DOHH2 (cell line): ENCODE measurements around the gene SLC19A1.

Experiments
- H3F3A ChIP-seq: fragments of 200-600 bp; sonication (generic), shearing (Covaris generic); 2 replicates; pipeline ENCODE4 v1.6.0; 2016; ENCODE audit warnings: antibody characterized with exemption, mild to moderate bottlenecking; ENCODE audit not compliant: control insufficient read depth, insufficient read depth
- H3K27ac ChIP-seq: fragments of 200-600 bp; sonication (generic); 2 replicates; pipeline ENCODE4 v1.5.1; 2014; ENCODE audit warnings: low read depth, mild to moderate bottlenecking, low read length, moderate library complexity
- H3K27me3 ChIP-seq: fragments of 200-600 bp; sonication (generic); 2 replicates; pipeline ENCODE4 v1.6.1; 2014; ENCODE audit warnings: mild to moderate bottlenecking, low read length, mixed read lengths; ENCODE audit not compliant: control insufficient read depth
- H3K36me3 ChIP-seq: fragments of 200-600 bp; sonication (generic); 2 replicates; pipeline ENCODE4 v1.6.1; 2014; ENCODE audit warnings: mild to moderate bottlenecking, low read length, moderate library complexity, mixed read lengths; ENCODE audit not compliant: control insufficient read depth
- H3K4me1 ChIP-seq: fragments of 200-600 bp; sonication (generic); 2 replicates; pipeline ENCODE4 v1.6.1; 2014; ENCODE audit warnings: mild to moderate bottlenecking, low read length, mixed read lengths; ENCODE audit not compliant: control insufficient read depth
- H3K4me2 ChIP-seq: fragments of 200-600 bp; sonication (generic); 2 replicates; pipeline ENCODE4 v1.6.0; 2014; ENCODE audit warnings: mild to moderate bottlenecking, low read length, moderate library complexity
- H3K4me3 ChIP-seq: fragments of 200-600 bp; sonication (generic); 2 replicates; pipeline ENCODE4 v1.5.1; 2014; ENCODE audit warnings: mild to moderate bottlenecking, low read length, mixed read lengths
- H3K79me2 ChIP-seq: fragments of 200-600 bp; sonication (generic); 2 replicates; pipeline ENCODE4 v1.6.1; 2014; ENCODE audit warnings: mild to moderate bottlenecking, low read length, mixed read lengths; ENCODE audit not compliant: control insufficient read depth
- H3K9me2 ChIP-seq: fragments of 200-600 bp; sonication (generic); replicated peaks from 2 replicates; pipeline ENCODE4 v1.6.1; 2014; ENCODE audit warnings: mild to moderate bottlenecking, low read length, mixed read lengths; ENCODE audit not compliant: control insufficient read depth
- H3K9me3 ChIP-seq: fragments of 200-600 bp; sonication (generic); 2 replicates; pipeline ENCODE4 v1.6.1; 2014; ENCODE audit warnings: antibody characterized with exemption, low read length, mixed read lengths; ENCODE audit not compliant: control insufficient read depth, insufficient read depth
- H4K20me1 ChIP-seq: fragments of 200-600 bp; sonication (generic); 2 replicates; pipeline ENCODE4 v1.6.0; 2014; ENCODE audit warnings: low read depth, mild to moderate bottlenecking, antibody characterized with exemption, low read length, moderate library complexity; ENCODE audit not compliant: control insufficient read depth, insufficient read depth
- CTCF ChIP-seq: fragments of 200-600 bp; sonication (generic); IDR thresholded peaks from one replicate; pipeline ENCODE4 v1.5.1; 2014; ENCODE audit warnings: antibody characterized with exemption, mild to moderate bottlenecking, low read depth, low read length; ENCODE audit not compliant: poor library complexity, severe bottlenecking
- EZH2phosphoT487 ChIP-seq: fragments of 200-600 bp; sonication (generic); IDR thresholded peaks from 2 replicates; pipeline ENCODE4 v1.6.1; 2017; ENCODE audit warnings: borderline replicate concordance, mild to moderate bottlenecking, antibody characterized with exemption, low read length, moderate library complexity, mixed read lengths

The SLC19A1 gene

GRCh38 chr21:45588086-45588825, 46.0 kb upstream of the SLC19A1 start:
- Histone ChIP-seq H3K4me2 (no peak overlapping the region), H3F3A (no peaks in the 10 kb centered on the region), H3K27ac (no peak overlapping the region), H3K9me3 (peaks cover 6% of the 10 kb centered on the region; the same call in 1 of the 2 replicates), H4K20me1 (no peaks in the 10 kb centered on the region), H3K27me3 (no peaks in the 10 kb centered on the region), H3K4me3 (no peak overlapping the region), H3K4me1 (no peaks in the 10 kb centered on the region), H3K9me2 (no peaks in the 10 kb centered on the region), H3K79me2 (no peaks in the 10 kb centered on the region), H3K36me3 (no peaks in the 10 kb centered on the region)
- TF ChIP-seq EZH2phosphoT487, result no peak

GRCh38 chr21:45586289-45586858, 44.1 kb upstream of the SLC19A1 start:
- H3K9me2 ChIP-seq, result no peaks in the 10 kb centered on the region
- H4K20me1 ChIP-seq, result no peaks in the 10 kb centered on the region
- no peaks in the 10 kb centered on the region for H3K79me2 ChIP-seq
- no peak overlapping the region for H3K4me3 ChIP-seq
- no peak overlapping the region for H3K27ac ChIP-seq
- no peaks in the 10 kb centered on the region for H3K36me3 ChIP-seq
- H3K4me1 ChIP-seq, result no peaks in the 10 kb centered on the region
- no peaks in the 10 kb centered on the region for H3F3A ChIP-seq
- TF ChIP-seq EZH2phosphoT487, result no peak
- no peak overlapping the region for H3K4me2 ChIP-seq
- peaks cover 6% of the 10 kb centered on the region; the same call in 1 of the 2 replicates for H3K9me3 ChIP-seq
- H3K27me3 ChIP-seq, result no peaks in the 10 kb centered on the region

GRCh38 chr21:45584786-45585185, 42.5 kb upstream of the SLC19A1 start:
- Histone ChIP-seq H3K4me1 (no peaks in the 10 kb centered on the region), H3K4me3 (no peak overlapping the region), H3K4me2 (no peak overlapping the region), H4K20me1 (no peaks in the 10 kb centered on the region), H3K9me2 (no peaks in the 10 kb centered on the region), H3F3A (no peaks in the 10 kb centered on the region), H3K27ac (no peak overlapping the region), H3K9me3 (peaks cover 2% of the 10 kb centered on the region; the same call in 1 of the 2 replicates), H3K27me3 (no peaks in the 10 kb centered on the region), H3K36me3 (no peaks in the 10 kb centered on the region), H3K79me2 (no peaks in the 10 kb centered on the region)
- TF ChIP-seq EZH2phosphoT487, result no peak
- TF ChIP-seq CTCF, result no peak

GRCh38 chr21:45583831-45584509, 41.7 kb upstream of the SLC19A1 start:
- no peaks in the 10 kb centered on the region for H3K4me1 ChIP-seq
- no peaks in the 10 kb centered on the region for H3F3A ChIP-seq
- no peak overlapping the region for H3K4me2 ChIP-seq
- H3K27me3 ChIP-seq, result no peaks in the 10 kb centered on the region
- H3K27ac ChIP-seq, result no peak overlapping the region
- H3K9me2 ChIP-seq, result no peaks in the 10 kb centered on the region
- TF ChIP-seq EZH2phosphoT487 (no peak), CTCF (no peak)
- no peak overlapping the region for H3K4me3 ChIP-seq
- H4K20me1 ChIP-seq, result no peaks in the 10 kb centered on the region
- H3K9me3 ChIP-seq, result peaks cover 2% of the 10 kb centered on the region; the same call in 1 of the 2 replicates
- H3K36me3 ChIP-seq, result no peaks in the 10 kb centered on the region
- H3K79me2 ChIP-seq, result no peaks in the 10 kb centered on the region
